Body of pancreas (tissue), 4 donors: Measurements from ENCODE around the gene ADCY2.

Source experiments
- POLR2A ChIP-seq, 3 donors: fragments of 450-650 bp; IDR thresholded peaks; one replicate each; pipeline ENCODE4 v1.6.1; 2016; ENCODE audit warnings: antibody characterized with exemption in 3 of 3, mild to moderate bottlenecking in 2 of 3
- TF ChIP-seq, protein P1 (sequence below), 7 experiments: fragments of 450-650 bp in 4 of 7; fragments of 200-600 bp in 3 of 7; sonication (generic) in 3 of 7; IDR thresholded peaks; one replicate each; pipeline ENCODE4 v1.5.1; 2016 to 2019; ENCODE audit warnings: antibody characterized with exemption in 7 of 7

DNA sequence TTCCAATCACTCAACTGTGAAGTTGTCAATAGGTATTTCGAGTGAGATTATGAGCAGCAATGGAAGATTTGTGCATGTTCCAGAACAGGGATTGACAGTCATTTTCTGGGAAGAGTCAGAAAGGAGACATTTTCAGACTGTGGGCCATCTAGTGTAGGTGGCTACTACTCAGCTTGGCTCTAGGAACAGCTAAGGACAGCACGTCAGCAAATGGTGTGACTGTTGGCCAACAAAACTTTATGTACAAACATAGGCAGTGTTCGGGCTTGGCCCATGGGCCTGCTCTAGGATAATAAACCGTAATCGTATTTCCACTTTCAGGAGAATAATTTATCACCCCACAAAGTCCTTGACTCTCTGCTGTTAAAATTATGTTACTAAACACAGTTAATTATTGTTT lies 143.6 kb downstream of the ADCY2 start:
- TF ChIP-seq, protein P1, sequence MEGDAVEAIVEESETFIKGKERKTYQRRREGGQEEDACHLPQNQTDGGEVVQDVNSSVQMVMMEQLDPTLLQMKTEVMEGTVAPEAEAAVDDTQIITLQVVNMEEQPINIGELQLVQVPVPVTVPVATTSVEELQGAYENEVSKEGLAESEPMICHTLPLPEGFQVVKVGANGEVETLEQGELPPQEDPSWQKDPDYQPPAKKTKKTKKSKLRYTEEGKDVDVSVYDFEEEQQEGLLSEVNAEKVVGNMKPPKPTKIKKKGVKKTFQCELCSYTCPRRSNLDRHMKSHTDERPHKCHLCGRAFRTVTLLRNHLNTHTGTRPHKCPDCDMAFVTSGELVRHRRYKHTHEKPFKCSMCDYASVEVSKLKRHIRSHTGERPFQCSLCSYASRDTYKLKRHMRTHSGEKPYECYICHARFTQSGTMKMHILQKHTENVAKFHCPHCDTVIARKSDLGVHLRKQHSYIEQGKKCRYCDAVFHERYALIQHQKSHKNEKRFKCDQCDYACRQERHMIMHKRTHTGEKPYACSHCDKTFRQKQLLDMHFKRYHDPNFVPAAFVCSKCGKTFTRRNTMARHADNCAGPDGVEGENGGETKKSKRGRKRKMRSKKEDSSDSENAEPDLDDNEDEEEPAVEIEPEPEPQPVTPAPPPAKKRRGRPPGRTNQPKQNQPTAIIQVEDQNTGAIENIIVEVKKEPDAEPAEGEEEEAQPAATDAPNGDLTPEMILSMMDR (IDR thresholded peaks at IDR 0.05): no peak
- no peak for TF ChIP-seq POLR2A (IDR thresholded peaks at IDR 0.05)
